ENCODE results near the gene MACF1.

Gene MACF1

DNA sequence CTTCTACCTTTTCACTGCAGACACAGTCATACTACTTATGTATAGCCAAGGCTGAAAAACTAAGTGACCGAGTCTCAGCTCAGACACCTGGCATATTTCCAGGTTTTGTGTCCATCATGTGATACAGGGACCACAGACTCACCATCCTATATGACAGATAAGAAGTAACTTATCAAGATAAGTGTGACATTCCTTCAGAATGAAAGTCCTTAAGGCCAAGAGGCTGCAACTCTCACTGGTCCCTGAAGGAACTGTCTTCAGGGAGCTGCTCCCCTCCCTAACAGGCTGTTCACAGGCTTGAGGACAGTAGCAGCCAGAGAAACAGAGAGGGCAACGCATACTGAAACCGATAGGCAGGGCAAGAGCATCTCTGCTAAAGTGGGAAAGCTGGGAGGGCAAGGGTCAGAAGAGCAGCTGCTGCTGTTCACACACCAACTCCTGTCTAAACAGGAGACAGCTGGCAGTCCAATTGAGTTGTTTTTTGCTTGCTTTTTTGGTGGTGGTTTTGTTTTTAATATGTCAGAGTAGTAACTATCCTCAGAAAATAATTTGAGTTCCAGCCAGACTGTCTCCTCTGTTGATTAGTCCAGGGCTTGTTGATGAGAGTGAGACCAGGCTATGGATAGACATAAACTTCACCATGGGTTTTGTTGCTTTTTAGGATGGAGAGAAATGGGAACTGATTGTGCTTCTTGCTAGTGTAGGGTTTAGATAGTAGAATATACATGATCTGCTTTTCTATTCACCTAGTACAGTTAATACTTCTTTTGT lies 67.7 kb downstream of the MACF1 start:
- no peak for TF ChIP-seq GATA1 (IDR thresholded peaks at IDR 0.05; ENCODE audit: low read depth, low read length)
- no peak for TF ChIP-seq POLR2A (IDR thresholded peaks at IDR 0.05; ENCODE audit: low read length)
- peak; percentile 29 to 51 for DNase-seq

GRCh38 chr1:39272798-39273469 lies 68.4 kb downstream of the MACF1 start:
- peak in 1 of 2 experiments; percentile 21 for DNase-seq
- TF ChIP-seq GATA1 (IDR thresholded peaks at IDR 0.05; ENCODE audit: low read depth, low read length) (no peak), POLR2A (IDR thresholded peaks at IDR 0.05; ENCODE audit: low read length) (no peak)

DNA sequence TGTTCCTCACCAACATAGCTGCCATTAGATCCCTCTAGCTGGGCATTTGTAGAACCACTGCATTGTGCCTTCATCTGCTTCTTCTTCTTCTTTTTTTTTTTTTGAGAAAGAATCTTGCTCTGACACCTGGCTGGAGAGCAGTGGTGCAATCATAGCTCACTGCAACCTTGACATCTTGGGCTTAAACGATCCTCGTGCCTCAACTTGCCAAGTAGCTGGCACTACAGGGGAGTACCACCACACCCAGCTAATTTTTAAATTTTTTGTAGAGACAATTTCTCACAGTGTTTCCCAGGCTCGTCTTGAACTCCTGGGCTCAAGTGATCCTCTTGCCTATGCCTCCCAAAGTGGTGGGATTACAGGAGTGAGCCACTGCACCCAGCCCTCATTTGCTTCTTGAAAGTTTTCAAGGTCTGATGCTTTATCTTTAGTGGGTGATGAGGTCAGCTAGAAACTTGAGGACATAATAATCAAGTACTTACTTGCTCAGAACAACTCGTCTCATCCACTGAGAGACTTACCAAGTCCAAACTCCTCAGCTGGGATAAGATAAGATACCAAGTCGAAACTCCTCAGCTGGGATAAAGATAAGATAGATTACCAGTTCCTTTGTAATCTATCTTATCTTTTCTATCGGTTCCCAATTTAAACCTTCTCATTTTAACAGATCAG lies 71.5 kb downstream of the MACF1 start:
- DNase-seq, result peak; percentile 20 to 47
- TF ChIP-seq GATA1 (IDR thresholded peaks at IDR 0.05; ENCODE audit: low read depth, low read length), result no peak
- no peak for TF ChIP-seq POLR2A (IDR thresholded peaks at IDR 0.05; ENCODE audit: low read length)

DNA sequence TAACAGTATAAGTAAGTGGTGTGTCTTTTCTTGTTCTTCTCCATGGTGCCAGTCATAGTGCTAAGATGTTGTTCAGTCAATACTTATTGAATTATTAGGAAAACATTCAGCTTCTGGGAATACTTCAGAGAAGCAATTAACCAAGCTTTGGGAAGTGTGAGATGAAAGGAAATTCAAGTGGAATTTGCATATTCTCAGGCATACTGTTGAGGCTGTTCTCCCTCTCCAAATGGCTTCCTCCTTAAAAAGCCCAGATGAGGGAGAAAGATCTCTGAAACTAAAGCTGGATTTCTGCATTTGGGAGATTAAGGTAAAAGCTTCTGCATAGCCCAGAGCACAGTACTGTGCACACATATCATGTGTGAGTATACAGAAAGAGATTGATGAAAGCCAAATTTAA lies 73.4 kb downstream of the MACF1 start:
- no peak for DNase-seq
- TF ChIP-seq GATA1 (IDR thresholded peaks at IDR 0.05; ENCODE audit: low read depth, low read length), result no peak

DNA sequence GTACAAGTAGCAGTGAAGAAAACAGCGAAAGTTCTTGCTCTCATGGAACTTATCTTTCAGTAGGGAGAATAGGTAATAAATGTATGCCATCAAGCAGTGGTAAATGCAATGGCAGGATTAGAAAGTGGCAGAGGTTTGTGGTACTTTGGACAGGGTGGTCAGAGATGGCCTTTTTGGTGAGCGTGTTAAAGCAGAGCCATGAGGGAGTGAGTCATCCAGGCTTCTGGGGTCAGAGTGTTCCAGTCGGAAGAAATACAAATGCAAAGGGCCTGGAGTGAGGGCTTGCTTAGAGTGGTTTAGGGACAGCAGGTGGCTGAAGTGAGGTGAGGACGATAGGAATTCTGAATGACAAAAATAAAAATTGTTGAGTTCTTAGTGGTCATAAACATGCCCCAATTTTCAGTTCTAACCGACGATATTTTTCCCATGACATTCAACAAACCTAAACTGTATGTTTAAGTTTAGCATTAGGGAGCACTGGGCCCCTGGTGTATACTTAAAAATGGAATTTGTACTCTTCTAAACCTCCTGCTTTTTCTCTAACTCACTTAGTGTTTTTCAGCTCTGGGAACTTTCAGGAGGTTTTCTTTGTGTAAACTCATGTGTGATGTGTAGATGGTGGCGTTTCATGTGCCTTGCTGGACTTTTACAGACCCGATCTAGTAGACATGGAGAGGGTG lies 78.2 kb downstream of the MACF1 start:
- DNase-seq, result no peak
- TF ChIP-seq GATA1 (IDR thresholded peaks at IDR 0.05; ENCODE audit: low read depth, low read length) (no peak), POLR2A (IDR thresholded peaks at IDR 0.05; ENCODE audit: low read length) (no peak)

DNA sequence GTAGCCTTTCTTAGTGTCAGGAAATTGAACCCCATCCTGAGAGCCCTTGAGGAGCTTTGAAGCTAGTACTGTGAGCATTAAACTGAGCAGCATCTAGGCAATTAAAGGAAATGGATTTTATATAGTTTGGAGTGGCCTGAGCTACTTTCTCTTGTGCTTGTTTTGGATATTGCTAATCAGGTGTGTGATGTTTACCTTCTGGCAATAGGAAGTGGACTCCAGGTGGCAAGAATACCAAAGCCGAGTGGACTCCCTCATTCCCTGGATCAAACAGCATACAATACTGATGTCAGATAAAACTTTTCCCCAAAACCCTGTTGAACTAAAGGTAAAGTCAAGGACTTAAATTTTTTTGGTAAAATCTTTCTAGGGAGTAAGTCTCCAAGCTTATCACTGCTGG lies 79.4 kb downstream of the MACF1 start:
- no peak for TF ChIP-seq POLR2A (IDR thresholded peaks at IDR 0.05; ENCODE audit: low read length)
- TF ChIP-seq GATA1 (IDR thresholded peaks at IDR 0.05; ENCODE audit: low read depth, low read length), result no peak
- no peak for DNase-seq

DNA sequence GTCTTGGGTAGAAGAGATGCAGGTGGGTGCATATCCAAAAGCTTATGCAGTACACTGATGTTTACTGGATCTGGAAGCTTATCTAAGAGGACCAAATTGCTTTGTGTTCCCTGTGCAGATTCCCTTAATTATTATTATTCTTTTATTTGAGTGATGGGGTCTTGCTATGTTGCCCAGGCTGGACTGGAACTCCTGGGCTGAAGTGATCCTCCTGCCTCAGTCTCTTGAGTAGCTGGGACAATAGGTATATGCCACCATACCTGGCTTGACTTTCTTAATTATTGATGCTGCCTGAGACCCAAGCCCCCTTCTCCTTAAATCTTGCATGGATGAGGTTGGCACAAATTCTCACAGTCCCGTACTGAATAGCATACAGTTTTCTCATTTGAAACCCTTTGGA lies 83.0 kb downstream of the MACF1 start:
- no peak for TF ChIP-seq GATA1 (IDR thresholded peaks at IDR 0.05; ENCODE audit: low read depth, low read length)
- TF ChIP-seq POLR2A (IDR thresholded peaks at IDR 0.05; ENCODE audit: low read length), result no peak
- no peak for DNase-seq

DNA sequence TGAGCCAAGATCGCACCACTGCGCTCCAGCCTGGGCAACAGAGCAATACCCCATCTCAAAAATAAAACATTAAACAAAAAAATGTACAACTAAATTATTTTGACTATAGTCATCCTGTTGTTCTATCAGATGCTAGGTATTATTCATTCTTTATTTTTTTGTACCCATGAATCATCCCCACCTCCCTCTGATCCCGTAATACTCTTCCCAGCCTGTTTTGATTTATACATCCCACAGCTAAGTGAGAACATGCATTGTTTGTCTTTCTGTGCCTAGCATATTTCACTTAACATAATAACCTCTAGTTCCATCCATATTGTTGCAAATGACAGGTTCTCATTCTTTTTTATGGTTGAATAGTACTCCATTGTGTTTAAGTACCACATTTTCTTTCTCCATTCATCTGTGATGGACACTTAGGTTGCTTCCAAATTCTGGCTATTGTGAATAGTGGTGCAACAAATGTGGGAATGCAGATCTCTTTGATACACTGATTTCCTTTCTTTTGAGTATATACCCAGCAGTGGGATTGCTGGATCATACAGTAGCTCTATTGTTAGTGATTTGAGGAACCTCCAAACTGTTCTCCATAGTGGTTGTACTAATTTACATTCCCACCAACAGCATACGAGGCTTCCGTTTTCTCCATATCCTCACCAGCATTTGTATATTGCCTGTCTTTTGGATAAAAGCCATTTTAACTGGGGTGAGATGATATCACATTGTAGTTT lies 84.4 kb downstream of the MACF1 start:
- TF ChIP-seq GATA1 (IDR thresholded peaks at IDR 0.05; ENCODE audit: low read depth, low read length) (no peak), POLR2A (IDR thresholded peaks at IDR 0.05; ENCODE audit: low read length) (no peak)
- DNase-seq, result no peak

DNA sequence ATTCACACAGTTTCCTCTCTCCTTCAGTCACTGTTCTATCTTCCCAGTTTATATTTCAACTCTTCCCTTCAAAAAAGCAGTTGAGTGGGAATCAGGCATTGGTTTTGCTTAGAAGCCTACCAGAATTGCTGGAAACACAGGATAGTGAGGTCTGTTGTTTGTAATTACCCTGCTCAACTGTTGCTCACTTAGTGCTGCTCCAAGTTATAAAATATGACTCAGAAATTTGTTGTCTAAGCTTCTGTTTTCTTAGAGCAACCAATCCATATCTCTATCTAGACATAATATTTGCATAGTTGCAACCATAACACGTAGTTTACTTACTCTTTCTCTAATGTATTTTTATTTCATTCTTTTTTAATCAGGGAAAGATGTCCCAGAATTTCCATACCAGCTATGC lies 87.9 kb downstream of the MACF1 start:
- TF ChIP-seq GATA1 (IDR thresholded peaks at IDR 0.05; ENCODE audit: low read depth, low read length), result no peak
- TF ChIP-seq POLR2A (IDR thresholded peaks at IDR 0.05; ENCODE audit: low read length), result no peak

DNA sequence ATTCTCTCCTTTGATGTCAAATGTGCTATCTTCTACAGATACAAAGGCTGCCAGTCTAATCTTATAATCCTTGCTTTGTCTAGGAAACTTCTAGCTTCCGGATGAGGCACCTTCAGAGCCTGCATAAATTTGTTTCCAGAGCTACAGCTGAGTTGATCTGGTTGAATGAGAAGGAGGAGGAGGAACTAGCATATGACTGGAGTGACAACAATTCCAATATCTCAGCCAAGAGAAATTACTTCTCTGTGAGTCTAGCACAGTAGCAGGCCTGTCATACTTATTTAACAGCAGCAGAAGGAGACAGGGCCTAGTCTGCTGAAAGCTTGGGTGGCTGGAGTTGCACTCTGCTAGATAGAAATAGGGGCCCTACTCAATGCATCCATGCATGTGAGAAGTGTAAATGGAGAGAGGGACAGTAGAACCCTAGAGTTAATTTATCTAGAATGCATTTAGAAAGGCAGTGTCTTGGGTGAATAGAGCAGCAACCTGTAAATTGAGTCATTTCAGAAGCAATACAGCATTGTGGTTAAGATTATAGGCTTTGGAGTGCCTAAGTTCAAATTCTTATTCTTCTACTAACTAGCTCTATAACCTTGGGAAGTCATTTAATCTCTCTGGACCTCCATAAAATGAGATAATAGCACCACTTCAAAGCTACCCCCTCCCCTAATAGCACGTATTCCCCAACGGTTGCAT lies 89.0 kb downstream of the MACF1 start:
- DNase-seq, result no peak
- no peak for TF ChIP-seq GATA1 (IDR thresholded peaks at IDR 0.05; ENCODE audit: low read depth, low read length)
- TF ChIP-seq POLR2A (IDR thresholded peaks at IDR 0.05; ENCODE audit: low read length), result no peak

More for the DNA sequence above, 87.9 kb downstream of the MACF1 start:
- DNase-seq, result no peak

GRCh38 chr1:39294531-39294930 lies 90.0 kb downstream of the MACF1 start:
- no peak for DNase-seq
- TF ChIP-seq GATA1 (IDR thresholded peaks at IDR 0.05; ENCODE audit: low read depth, low read length) (no peak), POLR2A (IDR thresholded peaks at IDR 0.05; ENCODE audit: low read length) (no peak)

DNA sequence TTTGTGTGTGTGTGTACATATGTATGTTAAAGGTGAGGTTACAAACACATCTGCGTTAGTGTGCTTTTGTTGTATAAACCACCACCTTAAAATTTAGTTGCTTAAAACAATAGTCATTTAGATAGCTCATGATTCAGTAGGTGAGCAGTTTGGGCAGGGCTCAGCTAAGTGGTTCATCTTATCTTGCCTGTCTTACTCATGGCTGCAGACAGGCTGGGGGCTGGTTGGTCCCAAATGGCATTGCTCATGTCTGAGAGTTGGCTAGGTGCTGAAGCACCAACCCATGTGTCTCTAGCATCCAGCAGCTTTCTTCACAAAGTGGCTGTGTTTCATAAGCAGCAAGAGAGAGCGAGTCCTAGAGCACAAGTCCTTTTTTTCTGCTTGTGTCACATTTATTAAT lies 91.4 kb downstream of the MACF1 start:
- no peak for TF ChIP-seq POLR2A (IDR thresholded peaks at IDR 0.05; ENCODE audit: low read length)
- DNase-seq, result no peak

- TF ChIP-seq POLR2A (IDR thresholded peaks at IDR 0.05; ENCODE audit: low read length) (no peak), GATA1 (IDR thresholded peaks at IDR 0.05; ENCODE audit: low read depth, low read length) (no peak)
- no peak for DNase-seq
Observed at GRCh38 chr1:39297551-39297950, 93.1 kb downstream of the MACF1 start.
